Measurements from ENCODE around the gene FAM120B.

The FAM120B gene

GRCh38 chr6:170286246-170286933, 20.2 kb upstream of the FAM120B start:
- DNase-seq, result peak; percentile 47 to 68
- TF ChIP-seq GATA1 (IDR thresholded peaks at IDR 0.05; ENCODE audit: low read depth, low read length), result no peak
- no peak for TF ChIP-seq POLR2A (IDR thresholded peaks at IDR 0.05; ENCODE audit: low read length)

GRCh38 chr6:170286934-170287265, 19.7 kb upstream of the FAM120B start:
- no peak for TF ChIP-seq GATA1 (IDR thresholded peaks at IDR 0.05; ENCODE audit: low read depth, low read length)
- TF ChIP-seq POLR2A (IDR thresholded peaks at IDR 0.05; ENCODE audit: low read length), result no peak
- no peak for DNase-seq

GRCh38 chr6:170287371-170287876, 19.1 kb upstream of the FAM120B start:
- no peak for DNase-seq
- TF ChIP-seq POLR2A (IDR thresholded peaks at IDR 0.05; ENCODE audit: low read length), result no peak
- no peak for TF ChIP-seq GATA1 (IDR thresholded peaks at IDR 0.05; ENCODE audit: low read depth, low read length)

DNA sequence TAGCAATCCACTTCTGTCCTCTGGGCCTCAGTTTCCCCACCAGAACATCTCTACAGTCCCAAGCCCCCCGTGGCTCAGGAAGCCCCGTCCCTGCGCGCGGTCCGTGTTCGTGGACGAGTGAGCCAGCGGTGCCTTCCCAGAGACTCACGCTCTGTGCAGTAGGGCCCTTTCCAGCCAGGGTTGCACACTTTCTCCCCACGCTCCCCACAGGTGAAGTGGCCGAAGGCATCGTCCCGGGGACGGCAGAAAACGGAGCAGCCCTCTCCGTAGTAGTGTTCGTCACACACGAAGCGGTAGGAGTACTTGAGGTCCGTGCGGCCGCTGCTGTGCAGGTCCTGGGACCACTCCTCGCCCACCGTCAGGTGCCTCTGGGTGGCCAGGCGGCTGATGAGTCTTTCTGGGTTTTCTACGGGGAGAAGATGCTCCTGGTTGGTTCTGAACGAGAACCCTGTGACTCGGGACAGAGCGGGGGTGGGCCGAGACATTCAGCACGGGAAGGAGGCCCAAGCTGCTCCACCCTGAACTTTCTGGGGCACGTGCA, 18.4 kb upstream of the FAM120B start:
- DNase-seq, result no peak
- TF ChIP-seq GATA1 (IDR thresholded peaks at IDR 0.05; ENCODE audit: low read depth, low read length) (no peak), POLR2A (IDR thresholded peaks at IDR 0.05; ENCODE audit: low read length) (no peak)

DNA sequence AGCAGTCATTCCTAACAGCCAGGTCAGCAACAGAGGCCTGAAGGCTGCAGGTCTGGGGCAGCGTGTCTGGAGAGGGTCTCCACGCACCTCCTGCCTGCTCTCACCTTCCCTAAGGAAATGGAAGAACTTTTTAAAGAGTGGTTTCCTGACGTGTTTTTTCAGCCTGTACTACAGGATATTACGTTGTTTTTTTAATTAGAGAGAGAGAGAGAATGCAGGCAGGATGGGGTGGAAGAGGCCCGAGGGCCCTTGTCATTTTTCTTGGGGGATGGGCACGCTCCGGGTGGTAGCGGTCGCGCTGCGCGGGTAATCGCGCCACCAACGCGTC, 17.7 kb upstream of the FAM120B start:
- DNase-seq, result no peak
- TF ChIP-seq POLR2A (IDR thresholded peaks at IDR 0.05; ENCODE audit: low read length) (no peak), GATA1 (IDR thresholded peaks at IDR 0.05; ENCODE audit: low read depth, low read length) (no peak)

GRCh38 chr6:170289180-170289931, 17.2 kb upstream of the FAM120B start:
- no peak for TF ChIP-seq GATA1 (IDR thresholded peaks at IDR 0.05; ENCODE audit: low read depth, low read length)
- no peak for TF ChIP-seq POLR2A (IDR thresholded peaks at IDR 0.05; ENCODE audit: low read length)
- DNase-seq, result no peak

DNA sequence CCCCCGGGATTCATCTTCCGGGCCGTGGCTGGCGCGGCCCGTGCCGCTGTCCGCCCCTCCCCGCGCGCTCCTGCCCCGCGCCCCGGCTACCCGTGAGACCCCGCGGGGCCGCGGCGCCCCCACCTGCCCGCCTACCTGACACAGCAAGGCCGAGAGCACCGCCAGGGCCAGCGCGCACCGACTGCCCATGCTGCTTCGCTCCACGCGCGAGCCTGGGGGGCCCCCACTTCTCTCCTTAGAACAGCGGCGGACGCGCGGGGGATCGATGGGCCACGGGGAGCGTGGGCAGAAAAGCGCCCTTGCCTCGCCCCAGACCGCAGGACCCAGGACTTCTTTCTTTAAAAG, 16.6 kb upstream of the FAM120B start:
- no peak for DNase-seq
- no peak for TF ChIP-seq GATA1 (IDR thresholded peaks at IDR 0.05; ENCODE audit: low read depth, low read length)
- TF ChIP-seq POLR2A (IDR thresholded peaks at IDR 0.05; ENCODE audit: low read length), result no peak

DNA sequence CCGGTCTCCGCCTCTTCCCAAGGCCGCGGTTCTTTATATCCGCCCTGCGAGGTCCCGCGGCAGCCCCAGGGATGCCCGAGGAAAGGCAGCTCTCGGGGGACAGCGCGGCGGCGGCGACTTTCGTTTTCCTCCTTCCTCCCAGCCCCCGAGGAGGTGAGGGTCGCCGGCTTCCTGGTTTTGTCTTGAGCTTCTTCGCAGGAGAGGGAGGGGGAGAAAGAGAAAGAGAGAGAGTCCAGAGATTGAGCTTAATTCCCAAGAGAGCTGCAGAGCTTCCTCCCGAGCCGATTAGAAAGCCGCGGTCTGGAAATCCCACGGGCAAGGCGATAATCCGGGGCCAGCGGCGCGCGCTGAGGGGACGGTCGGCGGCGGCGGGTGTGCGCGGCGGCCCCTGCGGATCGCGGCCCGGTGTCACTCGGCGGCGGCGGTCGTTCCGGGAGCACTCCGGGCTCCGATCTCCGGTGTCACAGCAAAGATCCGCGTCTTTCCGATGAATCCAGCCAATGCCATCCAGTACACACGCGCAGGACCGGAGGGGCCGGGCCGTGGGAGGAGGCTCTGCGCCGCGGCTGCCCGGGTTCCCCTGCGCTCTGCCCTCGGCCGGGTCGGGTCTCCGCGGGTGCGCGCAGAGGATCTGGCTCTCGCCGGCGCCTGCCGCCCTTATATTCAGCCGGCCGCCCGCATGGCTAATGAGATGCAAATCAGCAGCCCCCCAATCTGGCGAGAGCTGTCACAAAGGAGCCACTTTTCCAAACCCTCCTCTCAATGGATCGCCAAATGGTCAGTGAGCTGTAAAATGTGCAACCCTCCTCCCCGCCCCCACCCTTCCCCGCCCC, 16.0 kb upstream of the FAM120B start, which contains the start of gene DLL1:
TSS of gene DLL1 (minus strand) at position 783 of the 833 bp plus-strand sequence. CDS start 939 bp downstream, outside the sequence.
- DNase-seq, result peak in 1 of 2 experiments; percentile 17
- TF ChIP-seq GATA1 (IDR thresholded peaks at IDR 0.05; ENCODE audit: low read depth, low read length), result no peak
- no peak for TF ChIP-seq POLR2A (IDR thresholded peaks at IDR 0.05; ENCODE audit: low read length)

GRCh38 chr6:170291271-170292110, 15.1 kb upstream of the FAM120B start:
- TF ChIP-seq GATA1 (IDR thresholded peaks at IDR 0.05; ENCODE audit: low read depth, low read length) (no peak), POLR2A (IDR thresholded peaks at IDR 0.05; ENCODE audit: low read length) (no peak)
- DNase-seq, result no peak

- TF ChIP-seq GATA1 (IDR thresholded peaks at IDR 0.05; ENCODE audit: low read depth, low read length) (no peak), POLR2A (IDR thresholded peaks at IDR 0.05; ENCODE audit: low read length) (no peak)
- DNase-seq, result no peak
Measured at GRCh38 chr6:170292111-170292406, 14.5 kb upstream of the FAM120B start.

GRCh38 chr6:170292407-170293158, 14.0 kb upstream of the FAM120B start:
- TF ChIP-seq POLR2A (IDR thresholded peaks at IDR 0.05; ENCODE audit: low read length) (no peak), GATA1 (IDR thresholded peaks at IDR 0.05; ENCODE audit: low read depth, low read length) (no peak)
- no peak for DNase-seq

GRCh38 chr6:170293341-170294231, 13.0 kb upstream of the FAM120B start:
- TF ChIP-seq POLR2A (IDR thresholded peaks at IDR 0.05; ENCODE audit: low read length) (no peak), GATA1 (IDR thresholded peaks at IDR 0.05; ENCODE audit: low read depth, low read length) (no peak)
- no peak for DNase-seq
